HG03175 (cell line): ENCODE measurements around the gene SLC5A4.

Experiments
- ATAC-seq: cut with Tn5 transposase; IDR thresholded peaks from one replicate; pipeline ENCODE4 v1.9.1; 2021; ENCODE audit warnings: mild to moderate bottlenecking, moderate library complexity; ENCODE audit not compliant: unreplicated experiment

Gene SLC5A4

DNA sequence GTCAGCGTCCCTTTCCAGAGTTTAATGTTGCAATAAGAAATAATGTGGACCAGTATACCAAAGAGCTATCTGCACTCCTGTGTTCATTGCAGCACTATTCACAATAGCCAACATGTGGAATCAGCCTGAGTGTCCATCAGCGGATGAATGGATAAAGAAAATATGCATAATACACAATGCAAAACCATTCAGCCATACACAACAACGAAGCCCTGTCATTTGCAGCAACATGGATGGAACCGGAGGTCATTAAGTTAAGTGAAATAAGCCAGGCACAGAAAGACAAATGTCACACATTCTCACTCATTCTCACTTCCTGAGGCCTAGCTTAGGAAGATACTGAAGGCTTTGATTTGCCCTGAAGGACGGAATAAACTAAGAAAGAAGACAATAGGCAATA is 22.1 kb downstream of the SLC5A4 start:
- ATAC-seq = no peak

DNA sequence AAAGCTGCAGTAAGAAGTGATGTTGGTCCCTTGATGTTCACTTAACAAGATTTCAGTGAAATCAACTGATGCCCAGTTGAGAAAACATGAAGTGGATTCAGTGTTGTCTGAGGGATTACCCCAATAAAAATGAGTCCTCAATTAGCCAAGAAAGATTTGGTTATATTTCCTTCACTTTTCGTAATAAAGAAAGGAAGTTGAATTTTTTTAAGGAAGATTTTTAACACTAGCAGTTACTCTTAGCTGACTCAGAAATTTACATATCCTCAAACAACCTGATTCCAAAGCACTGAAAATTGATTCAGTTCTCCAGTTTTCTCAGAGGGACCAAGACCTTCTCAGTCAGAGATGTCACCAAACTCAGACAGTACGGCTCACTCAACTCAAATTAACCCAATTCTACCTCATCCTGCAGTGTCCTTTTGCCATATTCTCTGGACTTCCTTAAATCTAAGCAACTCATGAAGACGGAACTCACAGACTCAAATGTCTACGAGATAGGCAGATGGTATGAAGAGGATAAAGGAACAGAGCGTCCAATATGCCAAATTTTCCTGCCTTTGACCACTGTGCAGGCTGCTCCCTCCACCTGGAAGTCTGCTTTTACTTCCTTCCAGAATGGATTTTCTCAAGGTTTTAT is 22.8 kb downstream of the SLC5A4 start:
- no peak for ATAC-seq

DNA sequence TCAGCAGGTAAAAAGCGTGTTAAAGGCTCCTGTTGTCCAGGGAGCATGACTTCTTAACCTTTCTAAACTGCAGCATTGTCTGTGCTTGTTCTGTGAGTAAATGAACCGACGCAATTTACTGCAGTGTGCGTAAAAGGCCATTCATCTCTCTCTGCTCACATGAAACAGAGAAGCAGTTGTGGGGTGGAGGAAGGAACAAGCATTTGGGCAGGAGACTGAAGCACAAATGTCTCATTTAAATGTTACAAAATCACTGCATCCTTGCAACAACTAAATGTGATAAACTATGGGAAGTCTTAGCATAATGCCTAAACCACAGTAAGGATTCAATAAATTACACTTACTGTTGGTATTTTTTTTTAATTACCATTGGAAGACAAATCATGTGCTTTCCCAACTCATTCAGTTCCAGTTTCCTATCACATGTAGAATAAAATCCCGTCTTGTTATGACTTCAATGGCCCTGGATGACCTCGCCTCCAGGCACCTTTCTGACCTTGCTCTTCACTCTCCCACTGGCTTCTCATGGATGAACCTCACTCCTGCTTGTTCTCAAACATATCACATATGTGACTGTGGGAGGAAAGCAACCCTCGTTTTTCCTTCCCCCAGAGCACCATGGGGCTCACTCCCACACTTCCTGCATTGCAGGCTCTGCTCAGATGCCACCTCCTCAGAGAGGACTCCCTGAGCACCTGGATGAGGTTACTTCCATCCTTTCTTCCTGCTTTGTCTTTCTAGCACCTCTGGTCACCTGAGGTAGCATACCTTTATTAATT is 28.6 kb downstream of the SLC5A4 start:
- no peak for ATAC-seq

DNA sequence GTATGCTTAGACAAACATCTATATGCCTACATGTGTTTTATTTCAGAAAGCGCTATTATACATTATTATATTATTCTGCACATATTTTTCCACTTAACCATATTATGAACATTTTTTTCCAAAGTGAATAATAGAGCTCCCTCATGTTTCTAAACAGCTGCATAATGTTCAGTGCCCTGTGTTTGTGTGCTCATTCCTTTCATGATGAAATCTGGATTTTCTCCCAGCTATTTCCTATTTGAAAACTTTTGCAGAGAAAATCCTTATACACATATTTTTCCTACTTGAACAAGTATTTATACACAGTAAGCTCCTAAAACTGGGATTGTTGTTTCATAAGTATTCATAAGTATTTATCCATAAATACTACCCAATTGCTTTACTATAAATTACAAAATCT is 32.2 kb downstream of the SLC5A4 start:
- ATAC-seq = no peak

DNA sequence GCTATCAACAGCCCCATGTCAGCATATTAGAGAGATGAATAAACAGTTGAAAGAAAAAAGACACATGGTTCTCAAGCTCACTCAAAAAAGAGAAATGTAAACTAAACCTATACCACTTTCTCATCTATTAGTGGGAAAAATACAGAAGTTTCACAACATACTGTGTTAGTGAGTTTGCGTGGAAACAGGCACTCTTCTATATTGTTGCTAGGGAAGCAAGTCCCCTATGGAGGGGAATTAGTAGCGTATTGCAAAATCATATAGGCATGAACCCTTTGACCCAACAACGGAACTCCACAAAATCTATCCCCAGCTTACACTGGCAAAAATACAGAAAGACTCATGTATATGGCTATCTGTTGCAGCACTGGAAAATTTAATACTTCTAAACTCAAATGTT is 36.1 kb downstream of the SLC5A4 start:
- ATAC-seq = no peak

DNA sequence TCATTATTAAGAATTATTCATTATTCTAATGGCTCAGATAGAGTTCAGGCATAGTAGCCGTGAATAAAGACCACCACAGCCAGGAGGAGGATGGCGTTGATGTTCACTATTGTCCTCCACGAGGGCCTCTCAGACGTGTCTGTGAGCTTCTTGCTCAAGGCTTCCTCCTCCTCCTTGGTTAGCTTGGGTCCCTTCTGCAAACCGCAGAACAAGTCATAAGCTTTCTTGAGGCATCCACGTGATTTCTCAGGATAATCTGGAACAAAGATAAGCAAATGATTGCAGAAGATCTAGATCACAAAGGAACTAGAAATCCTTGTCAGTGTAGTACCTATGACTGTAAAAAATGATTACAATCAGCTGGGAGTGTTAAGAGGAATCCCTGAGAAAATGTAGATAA is 36.7 kb downstream of the SLC5A4 start:
- ATAC-seq = no peak

DNA sequence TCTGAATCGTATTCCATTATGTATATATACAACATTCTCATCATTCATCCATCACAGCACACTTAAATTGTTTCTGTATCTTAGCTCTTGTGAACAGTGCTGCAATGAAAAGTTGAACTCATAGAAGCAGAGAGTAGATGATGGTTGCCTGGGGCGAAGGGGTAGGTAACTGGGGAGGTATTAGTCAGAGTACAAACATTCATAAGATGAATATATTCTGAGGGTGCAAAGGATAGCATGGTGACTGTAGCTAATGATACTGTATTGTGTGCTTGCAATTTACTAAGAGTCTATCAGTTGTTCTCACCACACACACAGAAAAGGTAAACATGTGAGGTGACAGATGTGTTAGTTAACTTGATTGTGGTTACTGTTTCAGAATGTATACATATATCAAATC is 37.7 kb downstream of the SLC5A4 start:
- ATAC-seq = no peak

DNA sequence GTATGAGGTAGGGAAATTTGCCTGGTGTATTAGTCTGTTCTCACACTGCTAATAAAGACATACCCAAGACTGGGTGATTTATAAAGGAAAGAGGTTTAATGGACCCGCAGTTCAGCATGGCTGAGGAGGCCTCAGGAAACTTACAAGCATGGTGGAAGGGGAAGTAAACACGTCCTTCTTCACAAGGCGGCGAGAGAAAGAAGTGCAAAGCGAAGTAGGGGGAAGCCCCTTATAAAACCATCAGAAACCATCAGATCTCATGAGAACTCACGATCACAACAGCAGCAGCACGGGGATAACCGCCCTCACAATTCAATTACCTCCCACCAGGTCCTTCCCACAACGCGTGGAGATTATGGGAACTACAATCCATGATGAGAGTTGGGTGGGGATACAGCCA is 38.2 kb downstream of the SLC5A4 start:
- ATAC-seq = no peak

DNA sequence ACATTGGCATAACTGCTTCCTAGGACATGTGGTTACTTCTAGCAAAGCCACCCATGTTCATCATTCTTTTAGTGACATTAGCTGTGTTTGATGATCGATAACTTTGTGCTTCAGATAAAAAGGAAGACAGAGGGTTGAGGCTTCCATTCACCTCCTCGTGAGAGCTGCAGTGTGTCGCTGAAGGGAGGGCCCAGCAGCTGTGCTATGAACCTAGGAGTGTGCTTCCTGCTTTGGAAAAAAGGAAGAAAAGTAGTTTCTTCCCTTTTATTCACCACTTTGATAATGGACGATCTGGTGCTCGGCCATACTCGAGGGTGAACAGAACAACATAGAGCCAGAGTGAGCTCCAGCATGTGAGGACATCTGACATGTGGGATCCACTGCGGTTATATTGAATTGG is 44.1 kb downstream of the SLC5A4 start:
- no peak for ATAC-seq

DNA sequence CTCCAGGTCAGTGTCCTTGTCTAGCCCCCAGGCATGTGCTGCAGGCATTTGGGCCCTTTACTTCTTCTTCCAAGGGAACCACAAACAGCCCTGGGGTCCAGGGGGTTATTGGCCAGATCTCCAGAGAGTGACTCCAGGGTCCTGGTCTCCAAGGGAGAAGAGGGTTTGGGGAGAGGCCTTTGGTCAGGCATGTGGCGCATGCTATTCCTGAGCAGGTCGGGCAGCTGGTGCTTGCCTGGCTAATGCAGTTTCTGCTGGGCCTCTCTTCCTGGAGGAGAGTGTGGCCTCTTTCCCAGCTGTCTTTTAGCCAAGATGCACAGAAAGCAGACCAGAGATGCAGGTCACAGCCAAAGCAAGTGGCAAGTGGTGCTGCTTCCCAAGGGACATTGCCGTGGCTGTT is 46.5 kb downstream of the SLC5A4 start:
- ATAC-seq = no peak

DNA sequence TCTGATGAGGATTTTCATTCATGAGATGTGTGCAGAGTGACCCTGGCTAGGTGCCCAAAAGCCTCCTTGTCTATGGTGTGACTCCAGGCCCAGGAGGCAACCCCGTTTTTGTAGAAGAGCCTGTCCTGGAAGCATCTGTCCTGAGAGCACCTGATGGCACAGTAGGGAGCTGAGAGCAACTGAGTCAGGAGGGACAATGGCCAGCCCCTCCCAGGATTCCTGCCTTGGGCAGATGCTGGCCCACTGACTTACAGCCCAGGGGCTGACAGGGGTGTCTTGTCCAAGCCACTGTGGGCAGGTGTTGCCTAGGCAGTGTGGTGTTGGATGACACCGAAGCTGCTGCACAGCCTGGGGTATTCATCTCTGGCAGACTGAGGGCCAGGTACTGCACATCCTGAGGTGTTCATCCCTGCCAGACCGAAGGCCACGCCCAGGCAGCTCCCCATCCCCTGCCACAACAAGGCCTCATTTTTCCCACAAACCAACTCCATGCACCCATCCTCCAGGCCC is 47.1 kb downstream of the SLC5A4 start:
- ATAC-seq = no peak

DNA sequence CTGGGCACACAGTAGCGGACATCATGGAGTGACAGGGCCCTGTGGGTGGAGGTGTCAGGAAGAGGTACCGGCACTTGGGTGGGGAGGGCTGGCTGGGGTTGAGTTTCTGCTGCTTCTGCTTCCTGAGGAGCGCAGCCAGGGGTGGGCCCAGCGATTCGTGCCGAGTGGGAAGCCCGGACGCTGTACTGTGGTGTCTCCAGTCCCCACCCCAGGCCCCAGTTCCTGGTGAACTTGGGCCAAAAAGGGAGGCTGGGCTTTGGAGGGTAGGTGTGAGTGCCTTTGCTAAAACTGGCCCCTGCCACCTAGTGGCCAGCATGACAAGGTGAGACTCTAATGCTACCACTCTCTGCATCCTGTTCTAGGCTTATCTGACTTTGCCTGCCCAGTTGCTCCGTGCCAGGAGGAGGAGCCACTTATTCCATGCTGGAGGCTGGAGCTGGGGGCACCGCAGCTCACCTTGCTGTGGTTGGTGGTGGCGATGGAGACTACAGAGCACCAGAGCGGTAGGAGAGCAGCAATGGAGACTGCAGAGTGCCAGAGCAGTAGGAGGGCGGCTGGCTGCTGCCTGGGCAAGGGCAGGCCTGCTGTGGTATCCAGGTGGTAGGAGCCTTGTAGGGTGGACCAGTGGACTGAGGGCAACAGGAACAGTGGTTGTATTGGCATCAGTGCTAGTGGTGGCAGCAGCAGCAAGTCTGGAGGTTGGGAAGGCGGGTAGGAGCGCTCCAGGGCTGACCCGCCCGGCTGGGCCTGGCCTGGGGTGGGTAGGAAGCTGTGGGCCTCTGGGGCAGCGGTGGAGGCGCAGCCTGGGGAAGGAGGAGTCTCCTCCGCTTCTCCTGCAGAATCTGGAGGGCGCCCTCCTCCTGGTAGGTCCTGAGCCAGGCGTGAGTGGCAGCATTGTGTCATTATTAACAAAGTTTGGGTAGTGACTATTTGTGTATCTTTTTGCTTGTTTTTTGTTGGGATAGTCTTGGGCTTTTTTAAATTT is 48.1 kb downstream of the SLC5A4 start:
- no peak for ATAC-seq

DNA sequence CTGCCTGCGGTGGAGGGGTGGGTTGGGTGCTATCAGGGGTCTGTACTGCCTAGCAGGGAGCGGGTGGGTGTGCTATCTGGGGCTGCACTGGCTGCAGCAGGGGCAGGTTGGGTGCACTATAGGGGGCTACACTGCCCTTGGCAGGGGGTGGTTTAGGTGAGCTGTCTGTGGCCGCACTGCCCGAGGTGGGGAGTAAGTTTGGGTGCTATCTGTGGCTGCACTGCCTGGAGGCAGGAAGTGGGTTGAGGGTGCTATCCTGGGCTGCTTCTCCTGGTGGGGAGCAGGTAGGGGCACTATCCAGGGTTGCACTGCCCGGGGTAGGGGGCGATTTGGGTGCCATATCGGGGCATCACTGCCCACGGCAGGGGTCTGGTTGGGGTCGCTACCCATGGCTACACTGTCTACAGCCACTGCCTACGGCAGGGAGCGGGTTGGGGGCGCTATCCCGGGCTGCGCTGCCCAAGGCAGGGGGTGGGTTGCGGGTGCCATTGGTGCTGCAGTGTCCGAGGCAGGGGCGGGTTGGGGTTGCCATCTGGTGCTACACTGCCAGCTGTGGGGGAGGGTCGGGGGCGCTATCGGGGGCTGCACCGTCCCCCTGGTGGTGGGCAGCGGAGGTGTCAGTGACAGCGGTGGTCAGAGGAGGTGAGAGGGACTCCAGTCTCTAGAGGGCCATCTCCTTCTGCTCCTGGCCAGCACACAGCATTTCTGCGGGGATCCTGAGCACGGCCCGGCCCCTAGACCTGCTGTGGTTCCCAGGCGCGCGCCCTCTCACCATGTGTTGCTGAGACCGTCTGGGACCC is 49.0 kb downstream of the SLC5A4 start:
- ATAC-seq = no peak

DNA sequence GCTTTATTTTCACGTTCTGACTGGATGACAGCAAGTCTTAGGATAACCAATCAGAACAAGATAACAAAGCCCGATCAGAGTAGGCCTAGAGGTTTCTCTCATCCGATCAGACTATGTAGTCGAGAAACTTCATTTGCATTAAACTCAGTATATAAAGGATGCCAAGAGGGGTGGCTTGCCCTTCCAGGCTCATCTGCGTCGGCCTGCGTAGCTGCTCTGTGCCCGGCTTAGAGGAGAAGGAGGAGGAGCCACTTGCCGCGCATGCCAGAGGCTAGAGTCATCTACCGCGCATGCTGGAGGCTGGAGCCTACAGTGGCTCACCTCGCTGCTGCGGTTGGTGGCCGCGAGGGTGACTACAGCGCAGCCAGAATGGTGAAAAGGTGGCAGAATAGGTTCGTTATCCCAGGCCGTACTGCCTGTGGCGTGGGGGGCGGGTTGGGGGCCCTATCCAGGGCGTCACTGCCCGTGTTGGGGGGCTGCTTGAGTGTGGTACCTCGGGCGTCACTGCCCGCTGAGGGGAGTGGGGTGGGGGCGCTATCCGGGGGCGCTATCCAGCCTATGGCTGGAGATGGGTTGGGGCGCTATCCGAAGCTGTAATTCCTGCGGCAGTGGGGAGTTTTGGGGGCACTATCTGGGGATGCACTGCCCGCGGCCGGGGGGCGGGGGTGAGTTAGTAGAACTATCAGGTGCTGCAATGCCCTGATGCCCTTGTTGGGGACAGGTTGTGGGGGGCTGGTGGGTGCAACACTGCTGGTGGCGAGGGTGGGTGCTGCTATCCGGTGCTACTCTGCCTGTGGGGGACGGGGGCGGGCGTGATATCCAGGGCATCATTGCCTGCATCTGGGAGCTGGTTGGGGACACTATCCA is 50.1 kb downstream of the SLC5A4 start, which contains the start of gene RFPL2:
Gene RFPL2, minus strand, starts transcription at position 218 of the 867 bp plus-strand sequence. CDS start 2,622 bp downstream, outside the sequence.
- no peak for ATAC-seq

DNA sequence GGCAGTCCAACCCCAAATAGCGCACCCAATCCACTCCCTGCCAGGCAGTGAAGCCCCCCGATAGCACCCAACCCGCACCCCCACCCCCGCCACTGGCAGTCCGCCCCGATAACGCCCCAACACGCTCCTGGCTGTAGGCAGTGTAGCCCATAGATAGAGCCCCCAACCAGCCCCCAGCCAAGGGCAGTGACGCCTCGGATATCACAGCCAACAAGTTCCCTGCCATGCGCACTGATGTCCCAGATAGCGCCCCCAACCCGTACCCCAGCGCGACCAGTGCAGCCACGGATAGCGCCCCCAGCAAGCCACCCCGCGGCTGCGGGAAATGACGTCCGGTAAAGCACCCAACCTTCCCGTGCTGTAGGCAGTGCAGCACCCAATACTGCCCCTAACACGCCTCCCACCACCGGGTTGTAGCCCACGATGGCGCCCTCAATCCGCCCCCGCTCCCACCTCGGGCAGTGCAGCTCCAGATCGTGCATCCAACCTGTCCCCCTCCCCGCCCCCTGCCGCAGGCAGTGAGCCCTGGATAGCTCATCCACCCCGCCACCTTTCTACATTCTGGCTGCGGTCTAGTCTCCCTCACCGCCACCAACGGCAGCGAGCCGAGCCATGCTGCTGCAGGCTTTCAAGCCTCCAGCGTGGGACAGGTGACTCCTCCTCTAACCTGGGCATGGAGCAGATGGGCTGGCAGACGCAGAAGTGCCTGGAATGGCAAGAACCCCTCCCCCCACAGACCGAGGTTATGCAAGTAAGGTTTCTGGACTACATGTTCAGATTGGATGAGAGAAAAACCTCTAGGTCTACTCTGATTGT is 50.9 kb downstream of the SLC5A4 start:
- no peak for ATAC-seq

DNA sequence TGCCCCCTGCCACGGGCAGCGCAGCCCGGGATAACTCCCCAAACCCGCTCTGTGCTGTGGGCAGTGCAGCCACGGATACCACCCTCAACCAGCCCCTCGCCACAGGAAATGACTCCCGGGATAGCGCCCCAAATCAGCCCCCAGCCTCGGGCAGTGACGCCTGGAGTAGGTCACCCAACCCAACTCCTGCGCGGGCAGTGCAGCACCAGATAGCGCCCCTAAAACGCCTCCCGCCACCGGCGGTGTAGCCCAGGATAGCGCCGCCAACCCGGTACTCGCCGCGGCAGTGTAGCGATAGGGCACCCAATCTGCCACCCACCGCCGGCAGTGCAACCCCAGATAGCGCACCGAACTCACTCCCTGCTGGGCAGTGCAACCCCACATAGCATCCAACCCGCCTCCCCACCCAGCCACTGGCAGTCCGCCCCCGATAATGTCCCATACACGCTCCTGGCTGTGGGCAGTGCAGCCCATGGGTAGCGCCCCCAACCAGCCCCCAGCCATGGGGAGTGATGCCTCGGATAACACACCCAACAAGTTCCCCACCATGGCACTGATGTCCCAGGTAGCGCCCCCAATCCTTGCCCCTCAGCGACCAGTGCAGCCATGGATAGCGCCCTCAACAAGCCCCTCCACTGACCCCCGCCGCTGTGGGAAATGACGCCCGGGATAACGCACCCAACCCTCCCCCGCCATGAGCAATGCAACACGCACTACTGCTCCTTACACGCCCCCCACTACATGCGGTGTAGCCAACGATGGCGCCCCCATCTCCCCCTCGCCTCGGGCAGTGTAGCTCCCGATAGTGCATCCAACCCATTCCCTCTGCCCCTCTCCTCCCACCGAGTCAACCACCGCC is 51.7 kb downstream of the SLC5A4 start:
- ATAC-seq = no peak

DNA sequence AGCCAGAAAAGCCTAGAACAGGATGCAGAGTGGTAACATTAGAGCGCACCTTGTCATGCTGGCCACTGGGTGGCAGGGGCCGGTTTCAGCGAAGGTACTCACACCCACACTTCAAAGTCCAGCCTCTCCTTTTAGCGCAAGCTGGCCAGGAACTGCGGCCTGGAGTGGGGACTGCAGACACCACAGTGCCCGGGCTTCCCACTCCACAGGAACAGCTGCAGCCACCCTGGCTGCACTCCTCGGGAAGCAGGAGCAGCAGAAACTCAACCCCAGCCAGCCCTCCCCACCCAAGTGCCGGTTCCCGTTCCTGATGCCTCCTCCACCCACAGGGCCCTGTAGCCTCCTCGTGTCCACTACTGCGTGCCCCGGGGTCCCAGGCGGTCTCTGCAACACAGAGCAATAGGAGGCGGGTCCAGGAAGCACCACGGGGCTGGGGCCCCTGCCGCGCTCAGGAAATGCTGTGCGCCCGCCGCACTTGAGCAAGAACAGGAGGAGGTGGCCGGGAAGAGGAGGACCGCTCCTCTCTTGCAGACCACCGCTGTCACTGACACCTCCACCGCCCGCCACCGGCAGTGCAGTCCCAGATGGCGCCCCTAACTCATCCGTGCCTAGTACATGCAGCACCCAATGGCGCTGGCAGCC is 52.5 kb downstream of the SLC5A4 start:
- ATAC-seq = no peak
